Measurements from ENCODE around the gene SIRT4.

GRCh38 chr12:120266180-120266870 is 35.8 kb upstream of the SIRT4 start:
- TF ChIP-seq TAF1 (IDR thresholded peaks at IDR 0.05; ENCODE audit: borderline replicate concordance, low read depth, low read length) = no peak
- TF ChIP-seq, protein P1, sequence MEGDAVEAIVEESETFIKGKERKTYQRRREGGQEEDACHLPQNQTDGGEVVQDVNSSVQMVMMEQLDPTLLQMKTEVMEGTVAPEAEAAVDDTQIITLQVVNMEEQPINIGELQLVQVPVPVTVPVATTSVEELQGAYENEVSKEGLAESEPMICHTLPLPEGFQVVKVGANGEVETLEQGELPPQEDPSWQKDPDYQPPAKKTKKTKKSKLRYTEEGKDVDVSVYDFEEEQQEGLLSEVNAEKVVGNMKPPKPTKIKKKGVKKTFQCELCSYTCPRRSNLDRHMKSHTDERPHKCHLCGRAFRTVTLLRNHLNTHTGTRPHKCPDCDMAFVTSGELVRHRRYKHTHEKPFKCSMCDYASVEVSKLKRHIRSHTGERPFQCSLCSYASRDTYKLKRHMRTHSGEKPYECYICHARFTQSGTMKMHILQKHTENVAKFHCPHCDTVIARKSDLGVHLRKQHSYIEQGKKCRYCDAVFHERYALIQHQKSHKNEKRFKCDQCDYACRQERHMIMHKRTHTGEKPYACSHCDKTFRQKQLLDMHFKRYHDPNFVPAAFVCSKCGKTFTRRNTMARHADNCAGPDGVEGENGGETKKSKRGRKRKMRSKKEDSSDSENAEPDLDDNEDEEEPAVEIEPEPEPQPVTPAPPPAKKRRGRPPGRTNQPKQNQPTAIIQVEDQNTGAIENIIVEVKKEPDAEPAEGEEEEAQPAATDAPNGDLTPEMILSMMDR (IDR thresholded peaks at IDR 0.05) = no peak
- TF ChIP-seq FOXJ3 (CRISPR knock-in tag; IDR thresholded peaks at IDR 0.05) = no peak
- no peak for TF ChIP-seq POLR2AphosphoS5 (IDR thresholded peaks at IDR 0.05; ENCODE audit: low read depth, low read length)

Measured in SK-N-SH (cell line).